ENCODE measurements around the gene KATNAL2. TPM values are rescaled to one million over a fixed set of nuclear protein-coding genes. Genes with fewer than 3 reads are reported as not detected.

KATNAL2 gene
- total RNA-seq, 2 experiments from 2014 or later, result 1.1 to 1.4 TPM

GRCh38 chr18:47143153-47143552, 225.8 kb downstream of the KATNAL2 start:
- Mint-ChIP-seq H3K27ac (no peak overlapping the region), H3K4me1 (peaks cover 21% of the 10 kb centered on the region), H3K36me3 (ENCODE audit: low read depth) (peaks cover 26% of the 10 kb centered on the region), H3K27me3 (no peaks in the 10 kb centered on the region), H3K4me3 (no peak overlapping the region), H3K9me3 (ENCODE audit: low read depth) (no peaks in the 10 kb centered on the region)
- DNase-seq (no peak), ATAC-seq (no peak)
- ChIA-PET CTCF (no interaction called here), POLR2A (no interaction called here)
- intact Hi-C loops (cut with DNase I, micrococcal nuclease), result no loop called here

GRCh38 chr18:47143899-47144485, 226.6 kb downstream of the KATNAL2 start:
- Mint-ChIP-seq H3K9me3 (ENCODE audit: low read depth) (no peaks in the 10 kb centered on the region), H3K36me3 (ENCODE audit: low read depth) (peaks cover 20% of the 10 kb centered on the region), H3K27me3 (no peaks in the 10 kb centered on the region), H3K4me1 (peaks cover 30% of the 10 kb centered on the region), H3K4me3 (no peak overlapping the region), H3K27ac (no peak overlapping the region)
- ATAC-seq (no peak), DNase-seq (no peak)
- intact Hi-C loops (cut with DNase I, micrococcal nuclease), result no loop called here
- POLR2A ChIA-PET, result no interaction called here
- CTCF ChIA-PET, result no interaction called here

- Mint-ChIP-seq H3K27me3 (no peaks in the 10 kb centered on the region), H3K36me3 (ENCODE audit: low read depth) (peaks cover 16% of the 10 kb centered on the region), H3K4me3 (no peak overlapping the region), H3K4me1 (peaks cover 42% of the 10 kb centered on the region), H3K9me3 (ENCODE audit: low read depth) (no peaks in the 10 kb centered on the region), H3K27ac (no peak overlapping the region)
- no peak for ATAC-seq
- intact Hi-C loops (cut with DNase I, micrococcal nuclease), result no loop called here
- CTCF ChIA-PET, result no interaction called here
- no peak for DNase-seq
- POLR2A ChIA-PET, result no interaction called here
Measured at GRCh38 chr18:47146206-47146605, 228.8 kb downstream of the KATNAL2 start.

GRCh38 chr18:47149457-47150028, 232.1 kb downstream of the KATNAL2 start:
- POLR2A ChIA-PET, result interaction anchor here (0.6 to 1.1 kb wide), 2 partner anchors 29 to 232 kb away, joined by 3 to 4 read pairs; partner anchors contain the start of genes KATNAL2 and PIAS2
- Mint-ChIP-seq H3K4me1 (peaks cover 45% of the 10 kb centered on the region), H3K27me3 (no peaks in the 10 kb centered on the region), H3K36me3 (ENCODE audit: low read depth) (peaks cover 15% of the 10 kb centered on the region), H3K4me3 (peak overlapping the region; percentile 98), H3K27ac (peak overlapping the region; percentile 98), H3K9me3 (ENCODE audit: low read depth) (no peaks in the 10 kb centered on the region)
- DNase-seq (no peak), ATAC-seq (no peak)
- CTCF ChIA-PET, result interaction anchor here (0.6 to 1.8 kb wide), 6 partner anchors 14 to 1001 kb away, joined by 3 to 6 read pairs (median 3); no protein-coding TSS in a partner anchor
- intact Hi-C loops (cut with DNase I, micrococcal nuclease), result loop anchor here (1.0 to 10.0 kb wide), 7 partner anchors 25 to 977 kb away; partner anchors contain the start of genes IER3IP1 (in 1 of the 2), KATNAL2 (in 1 of the 2), PIAS2 (in 1 of the 2) and SMAD2 (in 1 of the 2)

GRCh38 chr18:47150029-47150823, 232.8 kb downstream of the KATNAL2 start, which contains the start of gene HDHD2:
Gene HDHD2, minus strand, starts transcription at chr18:47150500. Its CDS starts 14,061 bp downstream, at chr18:47136439.
- CTCF ChIA-PET, result interaction anchor here (0.6 to 1.8 kb wide), 6 partner anchors 13 to 1002 kb away, joined by 3 to 6 read pairs (median 3); no protein-coding TSS in a partner anchor

GRCh38 chr18:47150824-47151366, 233.5 kb downstream of the KATNAL2 start:
- intact Hi-C loops (cut with DNase I, micrococcal nuclease), result loop anchor here (1.0 to 10.0 kb wide), 8 partner anchors 12 to 979 kb away; partner anchors contain the start of genes IER3IP1 (in 1 of the 2), KATNAL2 (in 1 of the 2), PIAS2 (in 1 of the 2) and SMAD2 (in 1 of the 2)
- H3K4me1 Mint-ChIP-seq, result peaks cover 40% of the 10 kb centered on the region
- peak overlapping the region; percentile 98 for H3K27ac Mint-ChIP-seq
- H3K27me3 Mint-ChIP-seq, result no peaks in the 10 kb centered on the region
- peak overlapping the region; percentile 98 for H3K4me3 Mint-ChIP-seq
- ChIA-PET CTCF (interaction anchor here (1.2 to 1.8 kb wide), 4 partner anchors 21 to 53 kb away, joined by 3 to 6 read pairs (median 4); no protein-coding TSS in a partner anchor), POLR2A (interaction anchor here (0.5 to 0.8 kb wide), 2 partner anchors 40 to 855 kb away, joined by 3 to 6 read pairs; no protein-coding TSS in a partner anchor)
- peak; percentile 52 for ATAC-seq
- peaks cover 15% of the 10 kb centered on the region for H3K36me3 Mint-ChIP-seq (ENCODE audit: low read depth)
- H3K9me3 Mint-ChIP-seq (ENCODE audit: low read depth), result no peaks in the 10 kb centered on the region
- peak; percentile 30 for DNase-seq

More at GRCh38 chr18:47150029-47150823, 232.8 kb downstream of the KATNAL2 start, which contains the start of gene HDHD2:
- POLR2A ChIA-PET, result interaction anchor here (0.6 to 1.1 kb wide), 3 partner anchors 30 to 232 kb away, joined by 3 to 4 read pairs (median 3); partner anchors contain the start of genes KATNAL2 and PIAS2
- peak; percentile 89 for ATAC-seq
- no peaks in the 10 kb centered on the region for H3K9me3 Mint-ChIP-seq (ENCODE audit: low read depth)
- no peaks in the 10 kb centered on the region for H3K27me3 Mint-ChIP-seq
- intact Hi-C loops (cut with DNase I, micrococcal nuclease), result loop anchor here (1.0 to 10.0 kb wide), 7 partner anchors 25 to 978 kb away; partner anchors contain the start of genes IER3IP1 (in 1 of the 2), KATNAL2 (in 1 of the 2), PIAS2 (in 1 of the 2) and SMAD2 (in 1 of the 2)
- peaks cover 41% of the 10 kb centered on the region for H3K4me1 Mint-ChIP-seq
- H3K36me3 Mint-ChIP-seq (ENCODE audit: low read depth), result peaks cover 17% of the 10 kb centered on the region
- H3K4me3 Mint-ChIP-seq, result peak within 1 kb of the TSS; percentile 98
- peak within 1 kb of the TSS; percentile 98 for H3K27ac Mint-ChIP-seq
- peak; percentile 88 for DNase-seq

GRCh38 chr18:47151439-47151838, 234.0 kb downstream of the KATNAL2 start:
- H3K4me1 Mint-ChIP-seq, result peaks cover 35% of the 10 kb centered on the region
- peak overlapping the region; percentile 98 for H3K4me3 Mint-ChIP-seq
- CTCF ChIA-PET, result interaction anchor here (1.5 to 1.8 kb wide), 2 partner anchors 32 to 53 kb away, joined by 4 to 6 read pairs; no protein-coding TSS in a partner anchor
- POLR2A ChIA-PET, result interaction anchor here (0.5 to 0.7 kb wide), 2 partner anchors 11 to 856 kb away, joined by 4 to 6 read pairs; no protein-coding TSS in a partner anchor
- intact Hi-C loops (cut with DNase I, micrococcal nuclease), result loop anchor here (1.0 to 10.0 kb wide), 5 partner anchors 12 to 979 kb away; partner anchors contain the start of genes KATNAL2 (in 1 of the 2) and PIAS2 (in 1 of the 2)
- H3K36me3 Mint-ChIP-seq (ENCODE audit: low read depth), result peaks cover 18% of the 10 kb centered on the region
- DNase-seq (no peak), ATAC-seq (no peak)
- H3K9me3 Mint-ChIP-seq (ENCODE audit: low read depth), result no peaks in the 10 kb centered on the region
- H3K27ac Mint-ChIP-seq, result peak overlapping the region; percentile 98
- no peaks in the 10 kb centered on the region for H3K27me3 Mint-ChIP-seq

Other genes with a start within 250 kb of the KATNAL2 start
- not detected for gene ST8SIA5, start 160.5 kb upstream of the KATNAL2 start, total RNA-seq
- 10 to 100 TPM; 27.1 to 28.2 TPM for gene PIAS2, start 95 bp upstream of the KATNAL2 start, total RNA-seq
- not detected for gene ELOA2, start 118.0 kb downstream of the KATNAL2 start, total RNA-seq
- 10 to 100 TPM; 27.7 to 28.9 TPM for gene HDHD2, start 232.9 kb downstream of the KATNAL2 start, total RNA-seq

Data from activated CD4-positive, alpha-beta T cell treated with anti-CD3 and anti-CD28 coated beads for 36 hours (primary cell).